K562 (cell line): ENCODE data around the gene NINJ1. TPM values are rescaled to one million over a fixed set of nuclear protein-coding genes. Genes with fewer than 3 reads are reported as not detected.

Source experiments
- ATAC-seq: fragments of 200-7000 bp; cut with Tn5 transposase; 3 replicates; pipeline ENCODE4 v1.9.1; 2020; ENCODE audit warnings: moderate library complexity
- BruUV-seq: library from RNA; stranded (reverse); fragments of 400-500 nt; replicated peaks from 2 replicates; lab custom pipeline; 2021; lab: Mats Ljungman, UMichigan
- CTCF ChIA-PET: fragments of 300-600 bp; formaldehyde crosslinking; extraction: SDS; loops from one replicate; lab custom pipeline; 2021; ENCODE audit warnings: low intra/inter-chr PET ratio; lab: Yijun Ruan, JAX
- POLR2A ChIA-PET: fragments of 300-600, 350-650 bp; sonication (Branson Sonifier 250); formaldehyde crosslinking; extraction: SDS; loops from one replicate; lab custom pipeline; 2021; ENCODE audit warnings: antibody characterized with exemption, inconsistent platforms; lab: Yijun Ruan, JAX
- DNase-seq, 4 experiments: peaks; one replicate each; pipeline versions ENCODE4 v3.0.0 to v3.0.0-alpha.2; 2011 to 2018; ENCODE audit warnings: low spot score in 3 of 4, mixed read lengths in 3 of 4; ENCODE audit errors: extremely low read depth in 1 of 4
- FAIRE-seq: peaks from 2 replicates; lab custom pipeline; 2011; peaks lifted over from hg19 to GRCh38; lab: Jason Lieb, UNC
- H2AFZ ChIP-seq: 2 replicates; pipeline ENCODE4 v1.6.0; 2011; ENCODE audit warnings: low read depth, low read length, control low read depth, inconsistent platforms
- H3K27ac ChIP-seq: fragments of 200-600 bp; 3 replicates; pipeline ENCODE4 v1.8.0; 2011; ENCODE audit warnings: low read depth, mild to moderate bottlenecking, control low read depth, inconsistent platforms, low read length, moderate library complexity, mixed read lengths; ENCODE audit errors: extremely low read depth
- H3K27me3 ChIP-seq, 2 experiments: fragments of 300-600 bp in 1 of 2; 2 replicates in 1 of 2; 3 replicates in 1 of 2; pipeline versions ENCODE4 v1.6.0 to v1.8.0; 2011; ENCODE audit warnings: inconsistent platforms in 2 of 2, low read length in 2 of 2, mild to moderate bottlenecking in 1 of 2, mixed read lengths in 1 of 2, moderate library complexity in 1 of 2; ENCODE audit not compliant: control insufficient read depth in 2 of 2, insufficient read depth in 2 of 2
- H3K36me3 ChIP-seq: fragments of 300-600 bp; 3 replicates; pipeline ENCODE4 v1.8.0; 2011; ENCODE audit warnings: mild to moderate bottlenecking, low read length, inconsistent platforms; ENCODE audit not compliant: control insufficient read depth, insufficient read depth
- H3K4me1 ChIP-seq, 2 experiments: fragments of 200-600 bp in 1 of 2; replicated peaks in 1 of 2; 2 replicates in 1 of 2; 3 replicates in 1 of 2; pipeline versions ENCODE4 v1.5.1 to v1.8.0; 2011; ENCODE audit warnings: inconsistent platforms in 2 of 2, low read length in 2 of 2, mild to moderate bottlenecking in 1 of 2, mixed read lengths in 1 of 2, moderate library complexity in 1 of 2; ENCODE audit not compliant: control insufficient read depth in 2 of 2, insufficient read depth in 2 of 2
- H3K4me2 ChIP-seq: 2 replicates; pipeline ENCODE4 v1.6.1; 2011; ENCODE audit warnings: low read length, control low read depth, inconsistent platforms, mixed read lengths; ENCODE audit not compliant: insufficient read depth
- H3K4me3 ChIP-seq: fragments of 200-600 bp; sonication (generic), shearing (Covaris generic); 2 replicates; pipeline ENCODE4 v1.5.1; 2016; ENCODE audit warnings: control low read depth, inconsistent platforms
- H3K79me2 ChIP-seq: fragments of 200-600 bp; 3 replicates; pipeline ENCODE4 v1.8.0; 2011; ENCODE audit warnings: low read length, inconsistent platforms; ENCODE audit not compliant: control insufficient read depth, insufficient read depth
- H3K9ac ChIP-seq, 2 experiments: 2 replicates each; pipeline versions ENCODE4 v1.6.0 to v1.6.1; 2011; ENCODE audit warnings: low read depth in 2 of 2, low read length in 2 of 2, control low read depth in 1 of 2, inconsistent platforms in 1 of 2, mild to moderate bottlenecking in 1 of 2, mixed read lengths in 1 of 2; ENCODE audit not compliant: insufficient read depth in 1 of 2
- H3K9me1 ChIP-seq: one replicate; pipeline ENCODE4 v1.6.0; 2011; ENCODE audit warnings: inconsistent platforms, mild to moderate bottlenecking, low read length, moderate library complexity; ENCODE audit not compliant: control insufficient read depth, insufficient read depth
- H3K9me3 ChIP-seq: replicated peaks from 2 replicates; pipeline ENCODE4 v1.5.1; 2011; ENCODE audit warnings: low read depth, low read length, inconsistent platforms; ENCODE audit not compliant: control insufficient read depth, insufficient read depth
- H4K20me1 ChIP-seq: replicated peaks from 2 replicates; pipeline ENCODE4 v1.6.1; 2011; ENCODE audit warnings: low read length, inconsistent platforms, mixed read lengths; ENCODE audit not compliant: control insufficient read depth, insufficient read depth
- MLLT1 ChIP-seq, 2 experiments: fragments of 450-650 bp; IDR thresholded peaks; 2 replicates each; pipeline ENCODE4 v1.6.1; 2016
- ZNF263 ChIP-seq: sonication (generic); formaldehyde crosslinking; IDR thresholded peaks from 2 replicates; pipeline ENCODE4 v1.8.0; 2022; ENCODE audit warnings: mild to moderate bottlenecking, missing genetic modification reagents, borderline replicate concordance
- ZNF277 ChIP-seq: fragments of 250-450 bp; sonication (Bioruptor Pico); IDR thresholded peaks from 2 replicates; pipeline ENCODE4 v1.8.0; 2022; ENCODE audit warnings: inconsistent platforms, mild to moderate bottlenecking, moderate library complexity, borderline replicate concordance
- WGBS: fragments of 100-300 bp; shearing (Covaris generic); methylation state at CpG from one replicate; pipeline ENCODE4 v1.1.6; 2016; ENCODE audit warnings: low coverage, mixed read lengths; ENCODE audit not compliant: insufficient coverage; ENCODE audit errors: missing lambda C conversion rate; 5-methylcytosine and 5-hydroxymethylcytosine counted together
- in situ Hi-C: fragments of 300-500 bp; cut with MboI; formaldehyde crosslinking; loops from 4 replicates; pipeline ENCODE4 v1.15.0; 2018; ENCODE audit warnings: inconsistent platforms, mixed read lengths
- intact Hi-C: fragments of 100-400 bp; cut with micrococcal nuclease; formaldehyde crosslinking; loops from 2 replicates; pipeline ENCODE4 v1.14.2; 2022
- polyA plus RNA-seq, 8 experiments: library from polyadenylated mRNA; depleted of rRNA in 4 of 8; stranded (reverse) in 5 of 8; unstranded in 3 of 8; fragments of >200 nt; fragmentation: Nextera tagmentation in 2 of 8; fragmentation: Illumina TruSeq in 1 of 8; extraction: Ambion mirVana in 2 of 8; extraction: Trizol in 1 of 8; gene quantifications; 2 replicates each; pipeline versions ENCODE4 v1.2.1 to v1.2.3, GENCODE V29; 2011 to 2014; ENCODE audit warnings: inconsistent platforms in 1 of 8, missing spikeins in 1 of 8
- total RNA-seq, 7 experiments: library from RNA; depleted of rRNA in 6 of 7; stranded (reverse); fragments of >200 nt in 6 of 7; fragmentation: Illumina TruSeq in 2 of 7; extraction: Trizol in 2 of 7; gene quantifications; 2 replicates each; pipeline versions ENCODE4 v1.2.1 to v1.2.3, GENCODE V29; 2011 to 2021; ENCODE audit warnings: low replicate concordance in 1 of 7

The NINJ1 gene
- total and polyA plus RNA-seq, 9 of the 15 experiments (the other 6 are each of a cell fraction or from before 2014, with no cell fraction given), result 0.13 to 8.4 (median 4.9) TPM

- Histone ChIP-seq H3K9ac (no peak overlapping the region), H3K4me2 (no peak overlapping the region), H4K20me1 (no peaks in the 10 kb centered on the region), H3K4me3 (no peak overlapping the region), H3K79me2 (no peaks in the 10 kb centered on the region), H3K36me3 (peaks cover 5% of the 10 kb centered on the region; the same call in 1 of the 3 replicates), H3K9me1 (peaks cover 3% of the 10 kb centered on the region), H3K4me1 (peaks cover 47 to 67% of the 10 kb centered on the region in 2 experiments), H3K9me3 (no peaks in the 10 kb centered on the region), H2AFZ (no peak overlapping the region), H3K27ac (no peak overlapping the region), H3K27me3 (no peaks in the 10 kb centered on the region)
- intact Hi-C loops, result no loop called here
- no CpG with 5 or more reads among the region's 3 CpGs for WGBS
- in situ Hi-C loops, result no loop called here
- FAIRE-seq (no peak), DNase-seq (peak in 2 of 4 experiments; percentile 46), ATAC-seq (no peak)
- POLR2A ChIA-PET, result no interaction called here
- BruUV-seq, result no TSS peak
- no peak for TF ChIP-seq ZNF277 (CRISPR knock-in tag)
- TF ChIP-seq ZNF263, result peak; percentile 57; the same call in 1 of the 2 replicates
- no peak for TF ChIP-seq MLLT1 (IDR thresholded peaks at IDR 0.05)
- CTCF ChIA-PET, result no interaction called here
Measured at GRCh38 chr9:93115486-93116071, 18.5 kb downstream of the NINJ1 start.
